Endothelial cell of umbilical vein (primary cell): ENCODE results near the gene AFF1. TPM values are rescaled to one million over a fixed set of nuclear protein-coding genes. Genes with fewer than 3 reads are reported as not detected.

Source experiments
- BruUV-seq: library from RNA; stranded (reverse); fragments of 400-500 nt; replicated peaks from 2 replicates; lab custom pipeline; 2021; lab: Mats Ljungman, UMichigan
- CTCF ChIA-PET: fragments of 300-600, 350-600 bp; sonication (Branson Sonifier 250); formaldehyde crosslinking; loops from one replicate; lab custom pipeline; 2021; ENCODE audit warnings: antibody characterized with exemption, inconsistent platforms; lab: Charles Lee
- POLR2A ChIA-PET: fragments of 300-600, 350-600 bp; sonication (Branson Sonifier 250); formaldehyde crosslinking; loops from one replicate; lab custom pipeline; 2021; ENCODE audit warnings: antibody characterized with exemption, inconsistent platforms; lab: Charles Lee
- DNase-seq: peaks from one replicate; pipeline ENCODE4 v3.0.0-alpha.2; 2011; ENCODE audit warnings: low read depth, low spot score
- FAIRE-seq: peaks from 2 replicates; lab custom pipeline; 2011; peaks lifted over from hg19 to GRCh38; lab: Jason Lieb, UNC
- H2AFZ ChIP-seq: 2 replicates; pipeline ENCODE4 v1.6.0; 2012; ENCODE audit warnings: low read depth, low read length, control low read depth, inconsistent platforms
- H3K27ac ChIP-seq: 2 replicates; pipeline ENCODE4 v1.5.1; 2011; ENCODE audit warnings: low read depth, mild to moderate bottlenecking, control low read depth, low read length, moderate library complexity; ENCODE audit not compliant: insufficient read depth
- H3K27me3 ChIP-seq, 2 experiments: 2 replicates each; pipeline versions ENCODE4 v1.6.0 to v1.6.1; 2011; ENCODE audit warnings: low read length in 2 of 2, mixed read lengths in 1 of 2; ENCODE audit not compliant: control insufficient read depth in 2 of 2, insufficient read depth in 2 of 2
- H3K36me3 ChIP-seq, 2 experiments: 2 replicates in 1 of 2; 3 replicates in 1 of 2; pipeline ENCODE4 v1.5.1; 2011; ENCODE audit warnings: low read length in 2 of 2, mild to moderate bottlenecking in 1 of 2, moderate library complexity in 1 of 2; ENCODE audit not compliant: control insufficient read depth in 2 of 2, insufficient read depth in 2 of 2; ENCODE audit errors: extremely low read depth in 1 of 2
- H3K4me1 ChIP-seq: 3 replicates; pipeline ENCODE4 v1.5.1; 2011; ENCODE audit warnings: mild to moderate bottlenecking, low read length; ENCODE audit not compliant: control insufficient read depth, insufficient read depth; ENCODE audit errors: extremely low read depth
- H3K4me2 ChIP-seq: 2 replicates; pipeline ENCODE4 v1.6.1; 2011; ENCODE audit warnings: low read length, control low read depth, mixed read lengths; ENCODE audit not compliant: insufficient read depth
- H3K4me3 ChIP-seq, 3 experiments: fragments of 200-600 bp in 1 of 3; sonication (generic), shearing (Covaris generic) in 1 of 3; replicated peaks in 1 of 3; 2 replicates each; pipeline ENCODE4 v1.5.1; 2011 to 2016; ENCODE audit warnings: control low read depth in 3 of 3, low read length in 3 of 3, mild to moderate bottlenecking in 2 of 3, inconsistent platforms in 1 of 3, low read depth in 1 of 3, moderate library complexity in 1 of 3; ENCODE audit not compliant: insufficient read depth in 1 of 3
- H3K79me2 ChIP-seq: 2 replicates; pipeline ENCODE4 v1.6.0; 2012; ENCODE audit warnings: low read length, inconsistent platforms; ENCODE audit not compliant: control insufficient read depth, insufficient read depth
- H3K9ac ChIP-seq: replicated peaks from 2 replicates; pipeline ENCODE3; 2011; ENCODE audit warnings: low read length, control low read depth; ENCODE audit not compliant: insufficient read depth; ENCODE audit errors: extremely low read depth
- H3K9me1 ChIP-seq: replicated peaks from 3 replicates; pipeline ENCODE4 v1.6.0; 2011; ENCODE audit warnings: mild to moderate bottlenecking, low read length; ENCODE audit not compliant: control insufficient read depth, insufficient read depth; ENCODE audit errors: extremely low read depth
- H3K9me3 ChIP-seq: replicated peaks from 2 replicates; pipeline ENCODE4 v1.5.1; 2012; ENCODE audit warnings: low read length, inconsistent platforms; ENCODE audit not compliant: control insufficient read depth, insufficient read depth
- H4K20me1 ChIP-seq: replicated peaks from 2 replicates; pipeline ENCODE3; 2011; ENCODE audit warnings: mild to moderate bottlenecking, low read length; ENCODE audit not compliant: control insufficient read depth, insufficient read depth; ENCODE audit errors: extremely low read depth
- CTCF ChIP-seq, 2 donors: IDR thresholded peaks; 1 replicate in 1 of 2; 2 replicates in 1 of 2; pipeline ENCODE4 v1.5.1; 2011; ENCODE audit warnings: low read length in 2 of 2, mild to moderate bottlenecking in 2 of 2, moderate library complexity in 2 of 2, control low read depth in 1 of 2, inconsistent platforms in 1 of 2, low read depth in 1 of 2; ENCODE audit not compliant: insufficient read depth in 1 of 2; ENCODE audit errors: extremely low read depth in 1 of 2
- EZH2 ChIP-seq: IDR thresholded peaks from 2 replicates; pipeline ENCODE4 v1.6.1; 2012; ENCODE audit warnings: borderline replicate concordance, low read depth, mild to moderate bottlenecking, moderate library complexity, low read length, inconsistent platforms; ENCODE audit not compliant: severe bottlenecking
- FOS ChIP-seq: IDR thresholded peaks from 2 replicates; pipeline ENCODE4 v1.6.1; 2011; ENCODE audit warnings: mild to moderate bottlenecking, low read length, moderate library complexity, borderline replicate concordance; ENCODE audit not compliant: insufficient read depth
- GATA2 ChIP-seq: IDR thresholded peaks from 2 replicates; pipeline ENCODE4 v1.7.0; 2011; ENCODE audit warnings: low read depth, mild to moderate bottlenecking, moderate library complexity, mixed read lengths, low read length; ENCODE audit not compliant: insufficient read length, insufficient read depth
- JUN ChIP-seq: IDR thresholded peaks from 2 replicates; pipeline ENCODE4 v1.6.1; 2011; ENCODE audit warnings: borderline replicate concordance, low read depth; ENCODE audit not compliant: insufficient read length, insufficient read depth
- MAX ChIP-seq: IDR thresholded peaks from 2 replicates; pipeline ENCODE4 v1.6.1; 2011; ENCODE audit not compliant: insufficient read depth, insufficient read length
- MYC ChIP-seq: IDR thresholded peaks from one replicate; pipeline ENCODE4 v1.6.1; 2011; ENCODE audit warnings: mild to moderate bottlenecking, low read depth, low read length
- POLR2A ChIP-seq: IDR thresholded peaks from 2 replicates; pipeline ENCODE4 v1.6.1; 2012; ENCODE audit warnings: low read depth, mild to moderate bottlenecking, control low read depth, low read length
- POLR2AphosphoS5 ChIP-seq: IDR thresholded peaks from 2 replicates; pipeline ENCODE4 v1.6.1; 2012; ENCODE audit warnings: low read depth, mild to moderate bottlenecking, control low read depth, low read length, moderate library complexity; ENCODE audit not compliant: insufficient read depth
- dilution Hi-C: fragments of 300-500 bp; cut with MboI; formaldehyde crosslinking; loops from one replicate; pipeline ENCODE4 v1.15.0; 2019; ENCODE audit warnings: low sequenced_read_pairs; ENCODE audit not compliant: extremely low pct_ligation_motif_present
- intact Hi-C: fragments of 100-400 bp; cut with micrococcal nuclease; formaldehyde crosslinking; loops from one replicate; pipeline ENCODE4 v1.10.0; 2022
- polyA plus RNA-seq, 4 experiments: library from polyadenylated mRNA; depleted of rRNA in 3 of 4; stranded (reverse) in 3 of 4; unstranded in 1 of 4; fragments of >200 nt; gene quantifications; 2 replicates each; pipeline versions ENCODE4 v1.2.1 to v1.2.3, GENCODE V29; 2011 to 2012; ENCODE audit warnings: missing spikeins in 1 of 4
- total RNA-seq: library from RNA; stranded (reverse); gene quantifications from 2 replicates; pipeline ENCODE4 v1.2.3, GENCODE V29; 2021

The AFF1 gene
- total and polyA plus RNA-seq, 2 donors (not counting 3 experiments of a cell fraction or from before 2014, with no cell fraction given) = 26.2 to 106 TPM

GRCh38 chr4:87174672-87175071 is 239.9 kb downstream of the AFF1 start:
- Histone ChIP-seq H3K9me1 (no peaks in the 10 kb centered on the region), H2AFZ (no peak overlapping the region), H3K27ac (no peak overlapping the region), H3K79me2 (no peaks in the 10 kb centered on the region), H3K4me1 (no peaks in the 10 kb centered on the region), H3K27me3 (no peaks in the 10 kb centered on the region), H3K4me2 (no peak overlapping the region), H3K9me3 (no peaks in the 10 kb centered on the region), H4K20me1 (no peaks in the 10 kb centered on the region), H3K36me3 (no peaks in the 10 kb centered on the region), H3K4me3 (no peak overlapping the region), H3K9ac (no peak overlapping the region)
- FAIRE-seq = no peak
- ChIA-PET CTCF (interaction anchor here (1.2 kb wide), 1 partner anchor 12 kb away, joined by 5 read pairs; no protein-coding TSS in a partner anchor), POLR2A (no interaction called here)
- no peak for DNase-seq
- BruUV-seq = no TSS peak
- intact Hi-C loops (no loop called here), dilution Hi-C loops (no loop called here)
- TF ChIP-seq FOS = no peak
- no peak for TF ChIP-seq POLR2AphosphoS5
- TF ChIP-seq EZH2 = no peak
- no peak for TF ChIP-seq JUN
- TF ChIP-seq GATA2 = no peak
- no peak for TF ChIP-seq POLR2A
- no peak for TF ChIP-seq MYC
- TF ChIP-seq MAX = no peak
- TF ChIP-seq CTCF (IDR thresholded peaks at IDR 0.05; ENCODE audit: extremely low read depth in 1 of 2, insufficient read depth in 1 of 2, low read depth in 1 of 2, low read length in 2 of 2) = no peak
